SK-N-SH (cell line): ENCODE data around the gene ZNF444.
"Not testable (repeated sequence)": the region's sequence is repeated elsewhere in the genome, so short reads cannot be mapped to it uniquely, and the experiment has no call there.

ENCODE experiments used
- CHD2 ChIP-seq: fragments of 150-350 bp; IDR thresholded peaks from 2 replicates; pipeline ENCODE4 v1.6.1; 2018; ENCODE audit warnings: low read length; ENCODE audit not compliant: partially characterized antibody
- FOXJ3 ChIP-seq: sonication (generic); formaldehyde crosslinking; IDR thresholded peaks from 2 replicates; pipeline ENCODE4 v1.5.1; 2020; ENCODE audit warnings: mild to moderate bottlenecking, missing genetic modification reagents
- NRF1 ChIP-seq: IDR thresholded peaks from 2 replicates; pipeline ENCODE4 v1.6.1; 2012; ENCODE audit warnings: low read depth, mild to moderate bottlenecking, low read length
- RAD21 ChIP-seq: IDR thresholded peaks from 2 replicates; pipeline ENCODE4 v1.6.1; 2012; ENCODE audit warnings: mild to moderate bottlenecking, low read length
- RFX5 ChIP-seq: IDR thresholded peaks from 2 replicates; pipeline ENCODE4 v1.6.1; 2012; ENCODE audit warnings: mild to moderate bottlenecking, improper control_type of control experiment, low read length
- TEAD4 ChIP-seq: IDR thresholded peaks from 2 replicates; pipeline ENCODE4 v1.4.0; 2012; ENCODE audit warnings: mild to moderate bottlenecking, borderline replicate concordance; ENCODE audit not compliant: insufficient read depth
- TF ChIP-seq, protein P1 (sequence below): fragments of 150-350 bp; IDR thresholded peaks from 2 replicates; pipeline ENCODE4 v1.6.1; 2017; ENCODE audit warnings: antibody characterized with exemption, low read length, low read depth, borderline replicate concordance
- TF ChIP-seq, protein P2 (sequence below): fragments of 200-600 bp; sonication (generic); IDR thresholded peaks from 2 replicates; pipeline ENCODE4 v1.6.1; 2017; ENCODE audit warnings: antibody characterized with exemption, mild to moderate bottlenecking, moderate library complexity
- TF ChIP-seq, protein P3 (sequence below): IDR thresholded peaks from 2 replicates; pipeline ENCODE4 v1.4.0; 2012; ENCODE audit warnings: low read depth

DNA sequence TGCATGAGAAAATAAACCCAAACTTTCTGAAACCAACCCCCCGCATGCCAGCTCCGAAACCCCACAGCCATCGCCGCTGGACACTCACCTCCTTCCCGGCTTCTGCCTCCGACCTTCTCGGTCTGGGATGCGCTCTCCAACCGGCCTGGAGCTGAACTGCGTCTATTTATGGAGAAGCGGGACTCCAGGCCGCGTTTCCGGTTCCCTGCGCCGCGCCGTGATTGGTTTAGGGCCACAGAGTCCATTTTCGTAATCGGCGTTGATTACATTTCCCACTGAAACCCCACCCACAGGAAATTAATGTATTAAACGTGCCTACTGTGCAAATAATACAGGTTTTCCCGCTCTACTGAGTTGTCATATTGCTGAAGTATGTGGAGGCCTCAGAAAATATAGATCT is 56.6 kb downstream of the ZNF444 start, which contains the start of gene ZSCAN5B:
- TF ChIP-seq, protein P1, sequence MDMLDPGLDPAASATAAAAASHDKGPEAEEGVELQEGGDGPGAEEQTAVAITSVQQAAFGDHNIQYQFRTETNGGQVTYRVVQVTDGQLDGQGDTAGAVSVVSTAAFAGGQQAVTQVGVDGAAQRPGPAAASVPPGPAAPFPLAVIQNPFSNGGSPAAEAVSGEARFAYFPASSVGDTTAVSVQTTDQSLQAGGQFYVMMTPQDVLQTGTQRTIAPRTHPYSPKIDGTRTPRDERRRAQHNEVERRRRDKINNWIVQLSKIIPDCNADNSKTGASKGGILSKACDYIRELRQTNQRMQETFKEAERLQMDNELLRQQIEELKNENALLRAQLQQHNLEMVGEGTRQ: not testable (repeated sequence)
- TF ChIP-seq, protein P2, sequence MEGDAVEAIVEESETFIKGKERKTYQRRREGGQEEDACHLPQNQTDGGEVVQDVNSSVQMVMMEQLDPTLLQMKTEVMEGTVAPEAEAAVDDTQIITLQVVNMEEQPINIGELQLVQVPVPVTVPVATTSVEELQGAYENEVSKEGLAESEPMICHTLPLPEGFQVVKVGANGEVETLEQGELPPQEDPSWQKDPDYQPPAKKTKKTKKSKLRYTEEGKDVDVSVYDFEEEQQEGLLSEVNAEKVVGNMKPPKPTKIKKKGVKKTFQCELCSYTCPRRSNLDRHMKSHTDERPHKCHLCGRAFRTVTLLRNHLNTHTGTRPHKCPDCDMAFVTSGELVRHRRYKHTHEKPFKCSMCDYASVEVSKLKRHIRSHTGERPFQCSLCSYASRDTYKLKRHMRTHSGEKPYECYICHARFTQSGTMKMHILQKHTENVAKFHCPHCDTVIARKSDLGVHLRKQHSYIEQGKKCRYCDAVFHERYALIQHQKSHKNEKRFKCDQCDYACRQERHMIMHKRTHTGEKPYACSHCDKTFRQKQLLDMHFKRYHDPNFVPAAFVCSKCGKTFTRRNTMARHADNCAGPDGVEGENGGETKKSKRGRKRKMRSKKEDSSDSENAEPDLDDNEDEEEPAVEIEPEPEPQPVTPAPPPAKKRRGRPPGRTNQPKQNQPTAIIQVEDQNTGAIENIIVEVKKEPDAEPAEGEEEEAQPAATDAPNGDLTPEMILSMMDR: not testable (repeated sequence)
- not testable (repeated sequence) for TF ChIP-seq CHD2; TEAD4; RFX5; FOXJ3 (CRISPR knock-in tag); NRF1; RAD21
- TF ChIP-seq, protein P3, sequence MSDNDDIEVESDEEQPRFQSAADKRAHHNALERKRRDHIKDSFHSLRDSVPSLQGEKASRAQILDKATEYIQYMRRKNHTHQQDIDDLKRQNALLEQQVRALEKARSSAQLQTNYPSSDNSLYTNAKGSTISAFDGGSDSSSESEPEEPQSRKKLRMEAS: not testable (repeated sequence)
